DND-41 (cell line): Measurements from ENCODE around the gene CENPH.

ENCODE experiments used
- ATAC-seq: fragments of 200-7000 bp; cut with Tn5 transposase; 3 replicates; pipeline ENCODE4 v1.9.1; 2021; ENCODE audit warnings: low read depth; ENCODE audit not compliant: insufficient read depth
- DNase-seq: peaks from one replicate; pipeline ENCODE4 v3.0.0-alpha.2; 2020
- H2AFZ ChIP-seq: 2 replicates; pipeline ENCODE4 v1.6.0; 2012; ENCODE audit warnings: low read depth, low read length
- H3K27ac ChIP-seq: 2 replicates; pipeline ENCODE4 v1.5.1; 2012; ENCODE audit warnings: low read length, inconsistent platforms
- H3K27me3 ChIP-seq: fragments of 200-600 bp; sonication (generic); 2 replicates; pipeline ENCODE4 v1.6.0; 2012; ENCODE audit warnings: low read length, mild to moderate bottlenecking, inconsistent platforms; ENCODE audit not compliant: insufficient read depth, poor library complexity
- H3K36me3 ChIP-seq: 2 replicates; pipeline ENCODE4 v1.5.1; 2012; ENCODE audit warnings: low read length, inconsistent platforms; ENCODE audit not compliant: insufficient read depth
- H3K4me1 ChIP-seq: 2 replicates; pipeline ENCODE4 v1.5.1; 2012; ENCODE audit warnings: mild to moderate bottlenecking, low read length; ENCODE audit not compliant: insufficient read depth
- H3K4me2 ChIP-seq: 2 replicates; pipeline ENCODE4 v1.6.0; 2012; ENCODE audit warnings: mild to moderate bottlenecking, moderate library complexity, low read length, inconsistent platforms; ENCODE audit not compliant: insufficient read depth
- H3K4me3 ChIP-seq, 2 experiments: fragments of 200-600 bp in 1 of 2; shearing (Covaris generic) in 1 of 2; 2 replicates each; pipeline ENCODE4 v1.5.1; 2012 to 2016; ENCODE audit warnings: inconsistent platforms in 2 of 2, low read length in 2 of 2, mild to moderate bottlenecking in 2 of 2, low read depth in 1 of 2, moderate library complexity in 1 of 2
- H3K79me2 ChIP-seq: 2 replicates; pipeline ENCODE4 v1.6.0; 2012; ENCODE audit warnings: low read length, inconsistent platforms; ENCODE audit not compliant: insufficient read depth
- H3K9ac ChIP-seq: 2 replicates; pipeline ENCODE4 v1.6.0; 2012; ENCODE audit warnings: low read depth, mild to moderate bottlenecking, inconsistent platforms, low read length, moderate library complexity
- H3K9me3 ChIP-seq: 2 replicates; pipeline ENCODE4 v1.5.1; 2012; ENCODE audit warnings: low read length, moderate library complexity, mild to moderate bottlenecking, inconsistent platforms; ENCODE audit not compliant: insufficient read depth, severe bottlenecking
- H4K20me1 ChIP-seq: 2 replicates; pipeline ENCODE4 v1.6.0; 2012; ENCODE audit warnings: low read length; ENCODE audit not compliant: insufficient read depth
- EZH2 ChIP-seq: IDR thresholded peaks from 3 replicates; pipeline ENCODE4 v1.6.1; 2012; ENCODE audit warnings: borderline replicate concordance, low read depth, mild to moderate bottlenecking, moderate library complexity, low read length, inconsistent platforms; ENCODE audit not compliant: severe bottlenecking
- TF ChIP-seq, protein P1 (sequence below): IDR thresholded peaks from 2 replicates; pipeline ENCODE4 v1.5.1; 2012; ENCODE audit warnings: borderline replicate concordance, low read length, moderate library complexity, mild to moderate bottlenecking; ENCODE audit not compliant: poor library complexity, severe bottlenecking; ENCODE audit errors: extremely low read depth

Gene CENPH

DNA sequence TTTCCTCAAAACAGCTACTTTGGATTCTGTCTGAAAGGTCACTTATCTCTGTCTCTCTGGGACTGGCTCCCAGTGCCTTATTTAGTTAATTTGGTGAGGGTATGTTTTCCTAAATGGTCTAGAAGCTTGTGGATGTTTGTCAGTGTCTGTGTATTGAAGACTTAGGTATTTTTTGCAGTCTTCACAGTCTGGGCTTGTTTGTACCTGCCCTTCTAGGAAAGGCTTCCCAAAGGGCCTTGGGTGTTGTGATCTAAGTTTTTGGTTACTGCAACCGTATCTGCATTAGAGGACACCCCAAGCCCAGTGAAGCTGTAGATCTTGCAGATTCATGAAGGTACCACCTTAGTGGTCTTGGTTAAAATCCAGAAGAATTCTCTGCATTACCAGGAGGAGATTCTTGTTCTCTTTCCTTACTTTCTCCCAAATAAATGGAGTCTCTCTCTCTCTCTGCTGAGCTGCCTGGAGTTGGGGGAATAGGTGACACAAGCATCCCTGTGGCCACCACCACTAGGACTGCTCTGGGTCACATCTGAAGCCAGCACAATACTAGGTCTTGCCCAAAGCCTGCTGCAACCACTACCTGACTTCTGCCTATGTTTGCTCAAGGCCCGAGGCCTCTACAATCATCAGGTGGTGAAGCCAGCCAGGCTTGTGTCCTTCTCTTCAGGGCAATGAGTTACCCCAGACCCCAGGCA, 40.3 kb upstream of the CENPH start:
- Histone ChIP-seq H2AFZ (no peak overlapping the region), H3K4me2 (no peak overlapping the region), H4K20me1 (no peaks in the 10 kb centered on the region), H3K27ac (no peak overlapping the region), H3K79me2 (no peaks in the 10 kb centered on the region), H3K4me1 (no peaks in the 10 kb centered on the region), H3K36me3 (no peaks in the 10 kb centered on the region), H3K9me3 (no peaks in the 10 kb centered on the region), H3K4me3 (no peak overlapping the region), H3K9ac (no peak overlapping the region), H3K27me3 (no peaks in the 10 kb centered on the region)
- no peak for DNase-seq
- TF ChIP-seq, protein P1, sequence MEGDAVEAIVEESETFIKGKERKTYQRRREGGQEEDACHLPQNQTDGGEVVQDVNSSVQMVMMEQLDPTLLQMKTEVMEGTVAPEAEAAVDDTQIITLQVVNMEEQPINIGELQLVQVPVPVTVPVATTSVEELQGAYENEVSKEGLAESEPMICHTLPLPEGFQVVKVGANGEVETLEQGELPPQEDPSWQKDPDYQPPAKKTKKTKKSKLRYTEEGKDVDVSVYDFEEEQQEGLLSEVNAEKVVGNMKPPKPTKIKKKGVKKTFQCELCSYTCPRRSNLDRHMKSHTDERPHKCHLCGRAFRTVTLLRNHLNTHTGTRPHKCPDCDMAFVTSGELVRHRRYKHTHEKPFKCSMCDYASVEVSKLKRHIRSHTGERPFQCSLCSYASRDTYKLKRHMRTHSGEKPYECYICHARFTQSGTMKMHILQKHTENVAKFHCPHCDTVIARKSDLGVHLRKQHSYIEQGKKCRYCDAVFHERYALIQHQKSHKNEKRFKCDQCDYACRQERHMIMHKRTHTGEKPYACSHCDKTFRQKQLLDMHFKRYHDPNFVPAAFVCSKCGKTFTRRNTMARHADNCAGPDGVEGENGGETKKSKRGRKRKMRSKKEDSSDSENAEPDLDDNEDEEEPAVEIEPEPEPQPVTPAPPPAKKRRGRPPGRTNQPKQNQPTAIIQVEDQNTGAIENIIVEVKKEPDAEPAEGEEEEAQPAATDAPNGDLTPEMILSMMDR: no peak
- TF ChIP-seq EZH2: no peak
- ATAC-seq: no peak

DNA sequence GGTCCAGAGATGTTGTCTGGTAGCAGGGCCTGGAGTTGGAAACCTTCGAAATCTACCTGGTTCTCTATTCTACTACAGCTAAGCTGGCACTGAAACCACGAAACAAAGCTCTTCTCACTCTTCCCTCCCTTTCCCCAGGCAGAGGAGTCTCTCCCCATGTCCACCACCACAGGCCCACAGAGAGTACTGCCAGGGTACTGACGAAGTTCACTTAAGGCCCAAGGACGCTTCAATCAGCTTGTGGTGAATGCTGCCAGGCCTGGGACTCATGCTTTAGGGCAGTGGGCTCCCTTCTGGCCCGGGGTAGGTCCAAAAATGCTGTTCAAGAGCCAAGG, 39.7 kb upstream of the CENPH start:
- H3K27me3 ChIP-seq: no peaks in the 10 kb centered on the region
- H3K4me3 ChIP-seq: no peak overlapping the region
- no peak for DNase-seq
- H3K9me3 ChIP-seq: no peaks in the 10 kb centered on the region
- H3K27ac ChIP-seq: no peak overlapping the region
- H3K9ac ChIP-seq: no peak overlapping the region
- H3K36me3 ChIP-seq: no peaks in the 10 kb centered on the region
- H3K4me2 ChIP-seq: no peak overlapping the region
- H3K79me2 ChIP-seq: no peaks in the 10 kb centered on the region
- no peak for ATAC-seq
- no peaks in the 10 kb centered on the region for H4K20me1 ChIP-seq
- H3K4me1 ChIP-seq: no peaks in the 10 kb centered on the region
- no peak overlapping the region for H2AFZ ChIP-seq
- TF ChIP-seq EZH2: no peak
- TF ChIP-seq, protein P1: no peak

DNA sequence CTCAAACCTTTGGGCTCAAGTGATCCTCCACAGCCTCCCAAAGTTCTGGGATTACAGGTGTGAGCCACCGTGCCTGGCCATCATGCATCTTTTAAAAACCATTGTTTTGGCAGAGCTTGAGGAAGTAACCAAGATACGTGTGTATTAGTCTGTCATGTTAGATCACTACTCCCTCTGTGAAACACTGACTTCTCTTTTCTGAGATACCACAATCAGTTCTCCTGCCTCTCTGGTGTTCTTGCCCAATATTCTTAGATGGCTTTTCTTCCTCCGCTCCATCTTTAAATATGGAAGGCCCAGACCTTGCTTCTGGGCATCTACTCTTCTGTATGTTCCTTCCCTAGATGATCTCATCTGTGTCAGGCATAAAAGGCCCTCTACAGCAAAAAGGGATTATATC, 36.7 kb upstream of the CENPH start:
- TF ChIP-seq, protein P1: no peak
- TF ChIP-seq EZH2: no peak
- Histone ChIP-seq H2AFZ (no peak overlapping the region), H3K27ac (no peak overlapping the region), H3K4me3 (no peak overlapping the region), H3K4me2 (no peak overlapping the region), H3K79me2 (no peaks in the 10 kb centered on the region), H3K9ac (no peak overlapping the region), H3K4me1 (no peaks in the 10 kb centered on the region), H3K27me3 (no peaks in the 10 kb centered on the region), H4K20me1 (no peaks in the 10 kb centered on the region), H3K9me3 (no peaks in the 10 kb centered on the region), H3K36me3 (no peaks in the 10 kb centered on the region)
- ATAC-seq (no peak), DNase-seq (no peak)

DNA sequence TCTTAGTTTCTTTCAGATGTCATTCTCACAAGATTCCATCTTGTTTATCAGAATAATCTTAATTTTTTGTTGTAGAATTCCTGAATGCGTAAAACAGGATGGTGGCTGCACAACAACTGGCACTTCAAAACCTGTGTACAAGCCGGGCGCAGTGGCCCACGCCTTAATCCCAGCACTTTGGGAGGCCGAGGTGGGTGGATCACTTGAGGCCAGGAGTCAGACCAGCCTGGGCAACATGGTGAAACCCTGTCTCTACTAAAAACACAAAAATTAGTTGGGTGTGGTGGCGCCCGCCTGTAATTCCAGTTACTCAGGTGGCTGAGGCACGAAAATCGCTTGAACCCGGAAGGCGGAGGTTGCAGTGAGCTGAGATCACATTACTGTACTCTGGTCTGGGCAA, 32.9 kb upstream of the CENPH start:
- H3K9ac ChIP-seq: no peak overlapping the region
- no peaks in the 10 kb centered on the region for H4K20me1 ChIP-seq
- no peak overlapping the region for H2AFZ ChIP-seq
- H3K36me3 ChIP-seq: no peaks in the 10 kb centered on the region
- TF ChIP-seq, protein P1: no peak
- TF ChIP-seq EZH2: no peak
- no peak overlapping the region for H3K4me2 ChIP-seq
- DNase-seq (no peak), ATAC-seq (no peak)
- H3K79me2 ChIP-seq: no peaks in the 10 kb centered on the region
- no peak overlapping the region for H3K4me3 ChIP-seq
- no peaks in the 10 kb centered on the region for H3K9me3 ChIP-seq
- no peaks in the 10 kb centered on the region for H3K27me3 ChIP-seq
- H3K27ac ChIP-seq: no peak overlapping the region
- H3K4me1 ChIP-seq: no peaks in the 10 kb centered on the region
